Stimulated activated naive CD4-positive, alpha-beta T cell (primary cell): ENCODE data around the gene RNF217.
"Not testable (repeated sequence)": the region's sequence is repeated elsewhere in the genome, so short reads cannot be mapped to it uniquely, and the experiment has no call there.

Source experiments
- DNase-seq, 6 experiments: peaks; one replicate each; lab custom pipeline; 2025; lab: John Stamatoyannopoulos, UW

RNF217 gene

DNA sequence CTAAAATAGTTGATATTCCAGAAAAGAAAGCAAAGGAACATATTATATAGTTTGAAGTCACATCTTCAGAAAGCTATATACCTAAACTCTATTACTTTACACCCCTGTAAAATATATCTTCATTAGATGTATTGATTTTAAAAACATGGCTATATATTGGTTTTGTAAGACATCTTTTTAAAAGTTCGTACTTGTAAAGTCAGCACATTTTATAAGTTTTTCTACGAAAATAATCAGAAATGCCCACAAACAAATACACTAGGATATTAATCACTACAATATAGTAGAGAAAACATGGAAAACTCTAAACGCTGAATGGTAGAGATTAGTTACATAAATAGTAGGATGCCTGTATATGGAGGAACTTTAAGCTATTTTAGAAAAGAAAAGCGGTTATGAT lies 52.9 kb downstream of the RNF217 start:
- DNase-seq: no peak

DNA sequence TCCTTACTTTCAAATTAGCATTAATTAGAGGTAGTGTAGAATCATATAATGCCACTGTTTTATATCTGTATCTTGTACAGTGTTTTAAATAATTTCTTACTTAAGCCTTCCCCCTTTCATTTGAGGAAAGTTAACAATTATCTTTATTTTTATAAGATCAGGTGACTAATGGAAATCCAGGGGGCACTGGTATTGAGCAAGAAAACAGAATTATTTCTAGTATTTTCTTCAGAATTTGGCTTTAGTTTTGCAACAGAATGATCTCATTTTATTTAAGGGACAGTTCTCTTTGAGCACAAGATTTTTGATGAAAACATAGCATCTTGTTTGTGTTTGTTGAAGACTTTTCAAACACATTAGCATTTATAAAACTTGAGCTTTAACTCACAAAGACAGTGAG lies 55.9 kb downstream of the RNF217 start:
- no peak for DNase-seq

DNA sequence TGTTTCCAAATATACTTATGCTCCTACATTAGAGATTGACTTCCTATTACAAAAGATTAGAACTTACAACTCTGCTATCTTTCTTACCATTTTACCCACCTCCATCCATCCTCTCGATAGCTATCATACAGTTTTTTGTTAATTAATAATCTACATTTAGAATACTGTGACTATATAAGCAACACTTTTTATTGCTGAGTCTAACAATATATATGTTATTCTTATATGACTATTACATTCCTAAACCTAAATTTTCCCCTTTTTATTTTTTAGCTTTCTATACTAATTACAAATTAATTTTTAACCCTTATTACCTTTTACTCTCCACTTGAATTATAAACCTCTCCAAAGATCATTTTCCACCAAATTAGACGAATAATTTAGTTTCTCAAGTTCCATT lies 57.0 kb downstream of the RNF217 start:
- DNase-seq: no peak

DNA sequence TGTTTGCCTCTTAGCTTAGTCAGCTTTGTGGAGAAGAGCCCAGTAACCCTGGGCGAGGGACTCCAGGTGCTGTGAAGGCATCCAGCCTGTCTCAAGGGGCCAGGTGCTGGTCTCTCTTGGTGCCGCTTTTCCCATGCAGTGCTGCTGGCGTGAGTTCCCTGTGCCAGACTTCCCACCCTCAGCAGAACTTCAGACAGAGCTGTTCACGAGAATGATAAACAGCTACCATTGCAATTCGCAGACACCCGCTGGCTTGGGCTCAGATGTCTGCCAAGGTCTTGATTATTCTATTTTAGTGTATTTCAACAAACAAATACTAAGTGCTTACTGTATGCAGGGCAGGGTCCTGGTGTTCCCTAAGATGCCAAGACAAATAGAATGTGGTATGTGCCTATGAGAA lies 57.7 kb downstream of the RNF217 start:
- DNase-seq: no peak

DNA sequence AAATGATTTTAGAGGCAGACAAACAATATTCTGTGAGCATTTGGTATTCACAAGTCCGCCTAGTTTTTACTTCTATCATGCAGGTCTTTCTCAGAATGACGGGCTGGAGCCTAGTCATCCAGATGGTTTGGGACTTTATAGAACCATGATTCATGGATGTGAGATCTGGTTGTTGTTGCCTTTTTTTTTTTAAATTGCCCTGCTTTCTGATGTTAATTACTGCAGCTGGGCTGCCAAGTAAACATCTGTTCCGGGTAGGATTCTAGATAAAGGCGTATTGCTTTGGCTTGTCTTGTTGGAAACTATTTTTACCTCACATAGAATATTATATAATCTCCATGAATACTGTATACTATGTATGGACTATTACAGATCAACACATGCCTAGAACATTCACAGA lies 58.1 kb downstream of the RNF217 start:
- no peak for DNase-seq

DNA sequence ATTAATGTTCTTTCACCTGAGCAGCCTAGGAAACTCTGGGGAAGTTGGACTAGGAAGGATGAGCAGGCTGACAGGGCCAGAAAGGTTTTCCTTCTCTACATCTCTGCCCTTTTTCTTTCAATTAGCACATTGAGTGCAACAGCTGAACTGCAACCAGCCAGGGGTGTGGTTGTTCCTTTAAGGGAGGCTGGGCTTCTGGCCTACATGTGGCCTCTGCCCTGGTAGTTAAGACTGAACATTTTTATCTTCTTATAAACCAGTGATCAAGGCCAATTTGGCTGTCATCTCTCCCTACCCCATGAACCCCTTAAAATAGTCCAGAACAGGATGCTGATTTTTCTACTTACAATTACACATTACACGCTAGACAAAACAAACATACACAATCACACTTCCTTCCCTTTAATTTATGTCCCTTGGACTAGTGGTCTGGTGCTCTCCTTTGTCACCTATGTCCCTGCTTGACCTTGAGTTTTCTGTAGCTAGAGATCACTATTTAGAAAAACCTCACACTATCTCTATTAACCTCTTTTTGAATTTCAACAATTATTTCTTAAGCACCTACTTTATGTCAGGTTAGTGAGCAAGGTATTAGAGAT lies 60.3 kb downstream of the RNF217 start:
- no peak for DNase-seq

DNA sequence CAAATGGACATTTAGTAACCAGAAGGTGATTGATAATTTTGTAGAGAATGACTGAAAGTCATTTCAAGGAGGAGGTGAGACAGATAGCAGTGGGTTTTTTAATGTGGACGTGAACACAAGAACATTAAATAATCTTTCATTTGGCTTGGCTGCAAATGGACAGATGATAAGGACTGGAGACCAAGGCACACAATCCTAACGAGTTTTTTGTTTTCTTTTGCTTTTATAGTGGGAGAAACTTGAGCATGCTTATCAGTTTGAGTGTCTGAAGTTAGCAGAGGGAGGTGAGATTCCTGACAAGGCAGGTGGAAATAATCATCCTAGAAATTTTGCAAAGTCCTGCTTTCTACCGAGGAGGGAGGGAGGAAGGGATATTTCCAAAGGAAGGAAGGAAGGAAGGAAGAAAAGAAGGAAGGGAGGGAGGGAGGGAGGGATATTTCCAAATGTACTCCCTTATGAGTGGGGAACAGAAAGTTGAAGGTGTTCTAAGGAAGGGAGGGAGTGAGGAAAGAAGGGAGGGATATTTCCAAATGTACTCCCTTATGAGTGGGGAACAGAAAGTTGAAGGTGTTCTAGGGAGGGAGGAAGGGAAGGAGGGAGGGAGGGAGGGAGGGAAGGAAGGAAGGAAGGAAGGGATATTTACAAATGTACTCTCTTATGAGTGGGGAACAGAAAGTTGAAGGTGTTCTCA lies 63.1 kb downstream of the RNF217 start:
- no peak for DNase-seq

DNA sequence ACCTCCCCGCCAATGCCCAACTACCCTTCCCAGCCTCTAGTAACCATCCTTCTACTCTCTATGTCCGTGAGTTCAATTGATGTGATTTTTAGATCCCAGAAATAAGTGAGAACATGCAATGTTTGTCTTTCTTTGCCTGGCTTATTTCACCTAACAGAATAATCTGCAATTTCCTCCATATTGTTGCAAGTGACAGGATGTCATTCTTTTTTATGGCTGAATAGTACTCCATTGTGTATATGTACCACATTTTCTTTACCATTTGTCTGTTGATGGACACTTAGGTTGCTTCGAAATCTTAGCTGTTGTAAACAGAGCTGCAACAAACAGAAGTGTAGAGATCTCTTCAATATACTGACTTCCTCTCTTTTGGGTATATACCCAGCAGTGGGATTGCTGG lies 65.0 kb downstream of the RNF217 start:
- DNase-seq: no peak

DNA sequence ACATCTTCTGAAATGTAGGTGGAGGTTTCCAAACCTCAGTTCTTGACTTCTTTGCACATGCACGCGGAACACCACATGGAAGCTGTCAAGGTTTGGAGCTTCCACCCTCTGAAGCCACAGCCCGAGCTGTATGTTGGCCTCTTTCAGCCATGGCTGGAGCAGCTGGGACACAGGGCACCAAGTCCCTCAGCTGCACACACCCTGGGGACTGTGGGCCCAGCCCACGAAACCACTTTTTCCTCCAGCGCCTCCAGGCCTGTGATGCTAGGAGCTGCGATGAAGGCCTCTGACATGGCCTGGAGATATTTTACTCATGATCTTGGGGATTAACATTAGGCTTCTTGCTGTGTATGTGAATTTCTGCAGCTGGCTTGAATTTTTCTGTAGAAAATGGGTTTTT lies 68.7 kb downstream of the RNF217 start:
- no peak for DNase-seq

DNA sequence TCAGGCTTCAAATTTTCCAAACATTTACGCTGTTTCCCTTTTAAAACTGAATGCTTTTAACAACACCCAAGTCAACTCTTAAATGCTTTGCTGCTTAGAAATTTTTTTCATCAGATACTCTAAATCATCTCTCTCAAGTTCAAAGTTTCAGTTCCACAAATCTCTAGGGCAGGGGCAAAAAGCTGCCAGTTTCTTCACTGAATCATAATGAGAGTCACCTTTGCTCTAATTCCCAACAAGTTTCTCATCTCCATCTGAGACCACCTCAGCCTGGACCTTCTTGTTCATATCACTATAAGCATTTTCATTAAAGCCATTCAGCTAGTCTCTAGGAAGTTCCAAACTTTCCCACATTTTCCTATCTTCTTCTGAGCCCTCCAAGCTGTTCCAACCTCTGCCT lies 69.1 kb downstream of the RNF217 start:
- DNase-seq: no peak

DNA sequence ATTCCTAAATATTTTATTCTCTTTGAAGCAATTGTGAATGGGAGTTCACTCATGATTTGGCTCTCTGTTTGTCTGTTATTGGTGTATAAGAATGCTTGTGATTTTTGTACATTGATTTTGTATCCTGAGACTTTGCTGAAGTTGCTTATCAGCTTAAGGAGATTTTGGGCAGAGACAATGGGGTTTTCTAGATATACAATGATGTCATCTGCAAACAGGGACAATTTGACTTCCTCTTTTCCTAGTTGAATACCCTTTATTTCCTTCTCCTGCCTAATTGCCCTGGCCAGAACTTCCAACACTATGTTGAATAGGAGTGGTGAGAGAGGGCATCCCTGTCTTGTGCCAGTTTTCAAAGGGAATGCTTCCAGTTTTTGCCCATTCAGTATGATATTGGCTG lies 72.7 kb downstream of the RNF217 start:
- not testable (repeated sequence) for DNase-seq

DNA sequence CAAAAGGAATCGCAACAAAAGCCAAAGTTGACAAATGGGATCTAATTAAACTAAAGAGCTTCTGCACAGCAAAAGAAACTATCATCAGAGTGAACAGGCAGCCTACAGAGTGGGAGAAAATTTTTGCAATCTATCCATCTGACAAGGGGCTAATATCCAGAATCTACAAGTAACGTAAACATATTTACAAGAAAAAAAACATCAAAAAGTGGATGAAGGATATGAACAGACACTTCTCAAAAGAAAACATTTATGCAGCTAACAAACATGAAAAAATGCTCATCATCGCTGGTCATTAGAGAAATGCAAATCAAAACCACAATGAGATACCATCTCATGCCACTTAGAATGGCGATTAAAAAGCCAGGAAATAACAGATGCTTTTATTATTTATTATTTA lies 74.2 kb downstream of the RNF217 start:
- not testable (repeated sequence) for DNase-seq

DNA sequence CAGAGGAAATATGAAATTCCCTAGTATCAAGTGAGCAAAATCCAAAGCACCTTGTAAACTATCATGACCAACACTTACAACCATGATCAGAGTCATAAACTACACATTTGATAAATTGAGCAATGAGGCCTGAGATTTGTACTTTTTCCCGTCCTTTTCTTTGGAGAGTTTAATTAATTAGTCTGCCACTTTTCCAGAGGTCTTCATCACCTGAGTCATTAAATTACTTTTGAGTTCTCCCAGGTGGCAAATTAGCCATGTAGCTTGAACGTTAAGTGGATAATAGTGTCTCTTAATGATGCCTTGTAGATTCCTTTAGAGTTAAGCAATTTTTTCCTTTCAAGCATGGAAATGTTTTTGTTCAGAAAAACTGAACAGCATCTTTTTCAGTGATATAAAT lies 75.6 kb downstream of the RNF217 start:
- no peak for DNase-seq

DNA sequence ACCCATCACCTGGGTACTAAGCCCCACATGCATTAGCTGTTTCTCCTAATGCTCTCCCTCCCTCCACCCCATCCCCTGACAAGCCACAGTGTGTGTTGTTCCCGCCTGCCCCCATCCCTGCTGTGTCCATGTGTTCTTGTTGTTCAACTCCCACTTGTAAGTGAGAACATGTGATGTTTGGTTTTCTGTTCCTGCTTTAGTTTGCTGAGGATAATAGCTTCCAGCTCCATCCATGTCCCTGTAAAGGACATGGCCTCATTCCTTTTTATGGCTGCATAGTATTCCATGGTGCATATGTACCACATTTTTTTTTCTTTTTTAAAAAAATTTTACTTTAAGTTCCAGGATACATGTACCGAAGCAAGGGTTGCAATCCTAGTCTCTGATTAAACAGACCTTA lies 76.7 kb downstream of the RNF217 start:
- no peak for DNase-seq

DNA sequence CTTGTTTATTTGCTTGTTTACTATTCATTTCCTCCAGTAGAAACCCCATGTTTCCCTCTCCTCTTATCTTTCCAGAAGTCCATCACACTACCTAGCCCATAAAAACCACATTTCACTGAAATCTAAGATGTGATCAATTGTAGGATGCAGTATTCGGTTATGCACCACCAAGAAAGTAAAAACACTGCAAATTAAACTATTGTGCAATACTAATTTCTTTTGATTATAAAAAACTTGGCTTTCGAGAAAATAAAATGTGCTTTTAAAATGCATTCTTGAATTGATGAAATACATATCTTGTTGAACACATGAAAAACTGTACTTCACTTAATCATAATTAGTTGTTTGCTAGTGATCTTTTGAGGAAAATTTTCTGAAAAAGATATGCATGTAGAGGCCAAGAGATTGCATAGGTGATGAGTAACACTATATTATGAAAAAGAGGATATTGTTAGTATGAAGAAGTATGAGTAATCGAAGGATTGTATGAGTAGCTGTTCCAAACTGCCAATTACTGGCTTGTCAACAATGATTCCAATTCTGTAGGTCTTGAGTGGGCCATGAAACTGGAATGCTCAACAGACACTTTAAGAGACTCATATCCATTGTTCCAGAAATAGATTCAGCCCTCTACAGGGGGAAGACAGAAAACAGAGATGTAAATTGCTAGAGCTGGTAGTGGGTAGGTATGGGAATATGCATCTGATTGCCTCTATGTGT lies 79.7 kb downstream of the RNF217 start:
- no peak for DNase-seq

DNA sequence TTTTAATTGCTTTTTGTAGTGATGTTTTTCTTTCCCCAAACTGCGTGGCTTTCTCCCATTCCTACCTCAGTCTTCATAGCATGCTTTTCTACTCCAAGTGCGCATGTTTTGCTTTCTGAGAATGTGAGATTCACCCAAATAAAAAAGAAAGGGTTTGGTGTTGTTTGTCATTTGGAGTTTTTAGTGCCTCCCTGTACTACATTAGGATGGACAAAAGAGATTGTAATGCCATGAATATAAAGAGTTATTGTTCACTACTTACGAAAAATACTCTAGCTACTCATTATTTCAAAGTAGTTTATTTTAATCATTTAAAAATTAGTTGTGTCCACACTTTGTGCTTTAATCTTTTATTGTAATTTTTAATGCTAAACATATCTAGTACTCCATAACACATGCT lies 81.8 kb downstream of the RNF217 start:
- no peak for DNase-seq

DNA sequence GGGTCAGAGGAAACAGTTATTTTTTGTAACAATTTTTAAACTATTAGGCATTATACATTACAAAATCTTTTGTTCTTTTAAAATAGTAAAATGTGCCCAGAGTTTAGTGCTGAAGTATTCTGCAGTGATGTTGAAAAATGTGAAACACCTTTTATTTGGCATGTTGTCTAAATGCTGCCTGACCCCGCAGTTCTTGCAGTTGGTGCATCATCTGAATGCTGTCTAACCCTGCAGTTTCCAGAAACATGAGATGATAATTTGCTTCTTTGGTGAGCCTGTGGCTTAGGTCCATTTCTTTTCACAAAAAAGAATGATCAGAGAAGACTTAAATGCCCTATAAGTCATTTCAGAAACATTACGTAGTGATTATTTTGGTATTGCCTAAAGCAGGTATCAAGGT lies 82.4 kb downstream of the RNF217 start:
- DNase-seq: no peak

DNA sequence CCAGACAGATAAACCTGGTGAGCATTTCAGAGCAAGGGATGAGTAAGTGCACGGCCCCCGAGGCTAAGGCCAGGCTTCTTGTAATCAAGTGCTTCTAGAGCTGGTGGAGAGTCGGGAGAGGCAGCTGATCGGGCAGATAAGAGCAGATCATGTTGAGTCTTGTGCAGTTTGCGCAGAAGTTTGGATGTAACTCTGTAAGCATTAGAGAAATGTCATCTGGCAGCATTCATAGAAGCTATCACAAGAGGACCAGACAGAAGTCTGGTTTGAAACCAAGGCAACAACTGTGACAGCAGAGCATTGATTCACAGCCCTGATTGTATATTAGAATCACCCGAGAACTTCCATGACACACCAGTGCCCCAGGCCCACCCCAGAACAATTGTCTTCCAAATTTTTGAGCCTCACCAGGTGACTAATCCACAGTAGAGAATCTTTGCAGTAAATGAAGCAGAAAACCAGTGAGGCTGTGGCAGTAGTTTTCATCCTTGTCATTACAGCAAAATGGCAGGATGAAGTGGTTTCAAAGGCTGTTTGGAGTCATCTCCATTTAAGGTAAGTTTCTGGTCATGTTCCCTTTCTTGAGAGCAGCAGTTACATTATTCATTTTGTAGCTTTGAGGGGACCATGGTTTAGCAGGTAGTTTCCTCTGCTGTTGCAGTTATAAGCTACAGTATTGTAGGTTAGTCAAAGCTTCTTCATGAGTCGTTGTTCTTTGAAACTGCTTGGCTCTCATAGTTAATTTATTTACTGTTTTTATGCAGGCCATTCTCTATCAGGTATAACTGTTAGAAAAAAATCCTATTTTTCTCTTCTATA lies 84.1 kb downstream of the RNF217 start:
- no peak for DNase-seq

DNA sequence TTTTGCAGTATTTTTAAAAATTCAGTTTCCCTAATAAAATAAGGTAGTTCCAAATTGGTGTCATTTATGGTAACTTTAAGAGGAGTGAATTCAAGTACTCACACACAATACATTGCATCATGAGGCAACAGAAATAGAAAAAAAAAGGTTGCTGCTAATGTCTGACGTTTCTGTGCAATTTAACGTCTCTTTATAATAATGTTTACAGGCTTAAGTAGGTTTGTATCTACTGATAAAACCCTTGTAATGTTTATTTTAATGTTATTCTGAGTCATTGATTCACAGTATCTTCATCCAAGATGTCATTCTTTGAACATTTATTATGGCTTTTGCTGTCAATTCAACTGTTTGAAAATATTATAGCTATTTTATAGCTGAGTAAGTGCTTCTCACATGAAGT lies 86.0 kb downstream of the RNF217 start:
- no peak for DNase-seq

DNA sequence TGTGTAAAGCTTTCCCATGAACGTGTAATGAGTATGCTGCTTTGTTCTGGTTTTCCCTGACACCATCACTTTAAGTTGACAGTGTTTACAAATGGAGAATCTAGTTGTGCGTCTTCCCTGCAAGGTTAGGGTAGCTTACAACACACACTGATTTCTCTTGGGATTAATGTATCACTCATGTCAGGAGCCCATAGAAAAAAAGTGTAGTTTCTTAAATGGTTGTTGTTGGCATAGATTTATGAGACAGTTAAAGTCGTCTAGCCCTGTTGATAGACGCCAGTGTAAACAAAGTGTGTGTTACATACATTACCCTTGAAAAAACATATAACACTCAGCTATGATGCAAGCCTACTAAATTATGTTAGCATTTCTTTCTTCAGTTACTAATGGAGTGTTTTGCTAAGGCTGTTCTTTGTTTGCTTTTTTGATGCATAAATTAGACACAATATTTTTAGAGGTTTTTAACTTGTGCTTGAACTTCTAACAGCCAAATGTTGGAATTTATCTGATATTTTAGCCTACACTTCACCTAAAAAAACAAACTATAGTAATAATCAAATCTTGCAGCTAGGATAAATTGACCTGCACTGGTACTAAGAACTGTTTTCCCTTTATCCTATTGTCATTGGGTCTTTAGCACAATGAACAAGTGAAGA lies 88.6 kb downstream of the RNF217 start:
- no peak for DNase-seq

DNA sequence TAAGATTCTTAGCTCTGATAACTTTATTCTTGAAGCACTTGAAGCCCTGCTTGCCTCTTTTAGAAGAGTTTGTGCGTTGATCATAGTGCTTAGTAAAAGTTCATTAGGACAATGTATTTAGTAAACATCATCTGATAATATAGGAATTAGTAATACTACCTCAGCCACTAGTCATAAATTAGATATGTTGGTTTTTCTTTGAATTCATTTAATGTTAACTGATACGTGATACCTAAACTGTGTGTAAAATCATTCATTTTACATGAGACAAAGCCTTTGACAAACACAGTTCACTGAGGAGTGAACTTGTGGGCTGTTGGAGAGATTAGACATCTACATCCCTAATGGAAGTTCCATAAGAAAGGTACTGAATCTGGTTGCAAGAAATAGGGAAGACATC lies 91.6 kb downstream of the RNF217 start:
- no peak for DNase-seq

DNA sequence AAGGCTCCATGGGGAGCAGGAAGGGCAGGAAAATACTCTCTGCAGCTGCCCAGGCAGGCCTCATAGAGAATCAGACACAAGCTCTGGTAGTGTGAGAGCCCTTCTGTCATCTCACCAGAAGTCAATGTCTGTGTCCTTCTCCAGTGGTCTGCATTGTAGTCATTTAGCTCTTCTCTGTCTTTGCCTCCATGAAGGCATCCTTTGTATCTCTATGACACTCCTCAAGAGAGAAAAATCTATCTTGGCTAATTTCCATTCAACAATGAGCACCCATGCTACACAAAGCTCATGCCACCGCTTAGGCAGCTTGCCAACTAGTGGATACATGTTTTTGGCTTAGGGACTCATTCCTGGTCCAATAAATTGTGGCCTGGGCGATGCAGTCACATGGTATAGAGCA lies 92.1 kb downstream of the RNF217 start:
- DNase-seq: no peak
